ENCODE measurements around the gene MMAB.

The MMAB gene

DNA sequence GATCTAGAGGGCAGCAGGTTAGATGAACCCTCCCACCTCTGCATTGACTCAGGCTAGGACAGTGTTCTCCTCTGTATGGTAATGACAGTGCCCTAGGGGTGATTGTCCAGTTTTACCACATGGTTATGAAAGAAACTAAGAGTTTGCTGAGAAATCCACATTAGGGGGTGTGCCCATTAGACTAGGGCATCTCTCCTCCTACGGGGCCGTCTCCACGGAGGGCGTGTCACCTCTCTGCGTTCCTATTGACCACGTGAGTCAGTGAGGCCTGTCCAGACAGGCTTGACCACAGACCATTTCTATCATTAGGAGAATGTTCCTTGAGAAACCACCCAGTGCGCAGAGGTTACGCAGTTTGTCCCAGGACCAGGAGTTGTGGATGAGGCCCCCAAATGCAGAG is 8.6 kb upstream of the MMAB start:
- DNase-seq = no peak

DNA sequence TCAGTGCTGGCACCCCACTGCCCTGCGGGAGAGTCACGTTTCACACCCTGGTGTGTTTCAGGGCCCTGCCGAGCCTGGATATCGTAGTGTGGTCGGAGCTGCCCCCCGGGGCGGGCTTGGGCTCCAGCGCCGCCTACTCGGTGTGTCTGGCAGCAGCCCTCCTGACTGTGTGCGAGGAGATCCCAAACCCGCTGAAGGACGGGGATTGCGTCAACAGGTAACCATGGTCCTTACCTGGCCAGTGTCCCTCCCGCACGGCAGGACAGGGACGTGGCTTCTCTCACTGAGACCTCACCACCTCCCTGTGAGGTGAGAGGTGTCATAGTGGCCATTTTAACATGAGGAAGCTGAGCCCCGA is 8.0 kb upstream of the MMAB start:
- DNase-seq = no peak

DNA sequence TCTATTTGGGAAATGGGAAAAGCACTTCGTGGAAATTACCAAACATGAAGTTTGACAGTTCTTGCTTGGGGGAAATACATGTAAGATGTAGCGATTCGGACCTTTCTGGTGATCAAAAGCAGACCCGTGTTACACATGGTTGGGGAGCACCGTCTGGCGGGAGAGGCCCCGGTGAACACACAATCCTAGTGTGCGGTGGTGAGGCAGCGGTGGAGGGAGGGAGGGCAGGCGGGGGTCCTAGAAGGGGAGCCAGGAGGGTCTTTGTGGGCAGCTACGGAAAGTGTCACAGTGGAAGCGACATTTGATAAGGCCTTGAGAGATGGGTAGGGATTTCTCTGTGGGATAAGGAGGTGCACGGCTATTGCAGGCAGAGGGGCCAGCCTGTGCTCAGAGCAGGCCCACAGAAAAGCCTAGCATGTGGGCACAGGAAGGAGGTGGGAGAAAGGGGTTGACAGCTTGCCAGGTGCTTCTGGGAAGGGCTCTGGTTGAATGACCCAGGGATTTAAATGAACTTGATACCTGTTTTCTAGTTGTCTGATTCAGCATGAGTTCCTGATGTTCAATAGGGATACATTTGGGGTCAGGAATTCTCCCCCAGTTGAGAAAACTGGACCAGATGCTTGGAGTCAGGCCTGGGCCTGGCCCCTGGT is 7.5 kb upstream of the MMAB start:
- DNase-seq = no peak

DNA sequence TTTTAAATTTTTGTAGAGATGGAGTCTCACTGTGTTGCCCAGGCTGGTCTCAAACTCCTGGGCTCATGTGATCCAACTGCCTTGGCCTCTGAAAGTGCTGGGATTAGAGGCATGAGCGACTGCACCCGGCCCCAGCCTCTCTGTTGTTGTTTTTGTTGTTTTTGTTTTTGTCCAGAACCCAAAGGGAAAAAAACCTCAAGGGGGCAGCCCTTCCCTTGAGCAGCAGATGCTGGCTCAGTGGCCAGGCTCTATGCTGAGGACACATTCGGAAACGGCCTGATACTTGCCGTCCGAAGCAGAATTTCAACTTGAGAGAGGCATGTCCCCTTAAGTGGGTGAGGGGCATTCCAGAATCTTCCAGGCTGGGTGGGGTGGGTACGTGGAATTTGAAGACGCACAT is 7.0 kb upstream of the MMAB start:
- no peak for DNase-seq

DNA sequence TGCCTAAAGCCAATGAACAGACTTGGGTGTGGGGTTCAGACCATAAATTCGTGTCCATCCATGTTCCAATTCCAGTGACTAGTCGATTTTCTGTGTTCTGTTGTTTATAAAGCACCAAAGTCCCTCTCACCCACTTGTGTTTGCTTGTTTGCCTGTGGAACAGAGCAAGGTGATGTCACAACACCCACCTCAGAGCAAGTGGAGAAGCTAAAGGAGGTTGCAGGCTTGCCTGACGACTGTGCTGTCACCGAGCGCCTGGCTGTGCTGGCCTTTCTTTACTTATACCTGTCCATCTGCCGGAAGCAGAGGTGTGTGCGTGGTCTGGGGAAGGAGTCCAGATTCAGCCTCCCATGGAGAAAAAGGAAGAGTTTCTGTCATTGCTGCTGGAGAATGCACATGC is 6.3 kb upstream of the MMAB start:
- no peak for DNase-seq

DNA sequence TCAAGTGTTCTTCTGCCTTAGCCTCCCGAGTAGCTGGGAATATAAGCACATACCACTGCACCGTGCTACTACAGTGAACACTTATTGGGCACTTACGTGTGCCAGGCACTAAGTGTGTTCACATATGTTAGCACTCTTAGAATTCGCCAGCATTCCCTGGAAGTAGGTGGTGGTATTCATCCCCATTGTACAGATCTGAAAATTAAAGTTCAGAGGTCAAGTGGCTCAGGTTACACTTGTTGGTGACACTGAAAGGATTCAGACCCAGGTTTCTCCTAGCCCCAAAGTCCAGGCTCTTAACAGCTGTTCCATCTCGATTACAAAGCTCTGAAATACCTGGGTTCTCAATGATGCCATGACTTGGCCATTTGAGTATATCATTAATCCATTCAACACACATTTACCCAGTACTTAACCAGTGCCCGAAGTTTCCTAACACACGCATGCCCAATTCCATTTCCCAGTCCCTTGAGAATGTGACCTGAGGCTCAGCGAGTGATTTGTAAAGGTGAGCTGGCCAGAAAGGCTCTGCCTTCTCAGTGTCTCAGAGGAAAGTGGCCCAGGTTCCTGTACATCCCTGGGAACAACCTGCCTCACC is 5.1 kb upstream of the MMAB start:
- DNase-seq = no peak

DNA sequence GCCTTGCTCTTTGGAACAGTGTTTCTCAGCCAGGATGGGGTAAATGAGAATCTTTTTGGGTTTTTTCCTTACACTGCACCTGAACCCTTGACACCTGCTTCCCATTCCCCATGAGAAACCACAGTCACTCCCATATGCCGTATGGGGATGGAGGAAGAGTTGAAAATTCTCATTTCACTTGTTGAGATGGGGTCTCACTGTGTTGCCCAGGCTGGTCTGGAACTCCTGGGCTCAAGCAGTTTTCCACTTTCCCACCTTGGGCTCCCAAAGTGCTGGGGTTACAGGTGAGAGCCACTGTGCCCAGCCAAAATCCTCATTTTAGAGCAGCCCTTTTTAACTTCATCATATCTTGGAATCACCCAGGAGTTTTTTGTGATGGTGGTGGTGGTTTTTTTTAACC is 4.0 kb upstream of the MMAB start:
- no peak for DNase-seq

DNA sequence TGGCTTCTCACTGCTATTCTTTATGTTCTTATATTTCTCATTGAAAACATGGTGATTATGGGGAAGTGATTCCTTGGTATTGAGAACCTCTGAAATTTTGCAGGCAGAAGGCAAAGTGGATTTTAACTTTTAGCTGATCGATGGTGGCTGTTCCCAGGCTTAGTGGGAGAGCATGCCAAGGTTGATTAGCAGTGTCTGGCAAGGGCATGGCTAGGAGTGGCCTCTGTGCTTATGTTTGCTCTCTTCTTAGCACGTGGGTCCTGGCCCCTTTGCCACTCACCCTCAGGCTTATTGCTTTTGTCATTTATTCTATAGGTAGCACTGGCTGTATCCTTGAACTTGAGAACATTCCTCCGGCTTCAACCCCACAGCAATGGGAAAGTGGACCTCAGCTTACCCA is 2.4 kb upstream of the MMAB start:
- no peak for DNase-seq

DNA sequence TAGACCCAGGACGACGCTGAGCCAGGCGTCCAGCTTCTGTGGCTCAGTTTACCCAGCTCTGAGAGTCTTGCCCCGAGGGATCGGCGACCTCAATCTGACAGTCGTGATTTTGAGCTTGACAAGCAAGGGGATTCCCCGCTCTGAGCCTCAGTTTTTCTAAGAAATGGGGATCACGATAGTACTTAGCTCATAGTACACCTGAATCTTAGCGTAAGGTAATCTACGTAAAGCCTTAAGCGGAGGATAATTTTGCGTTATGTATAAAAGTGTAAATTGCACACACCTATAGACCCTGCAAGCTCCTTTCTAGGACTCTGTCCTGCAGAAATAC is 575 bp upstream of the MMAB start:
- DNase-seq = no peak

DNA sequence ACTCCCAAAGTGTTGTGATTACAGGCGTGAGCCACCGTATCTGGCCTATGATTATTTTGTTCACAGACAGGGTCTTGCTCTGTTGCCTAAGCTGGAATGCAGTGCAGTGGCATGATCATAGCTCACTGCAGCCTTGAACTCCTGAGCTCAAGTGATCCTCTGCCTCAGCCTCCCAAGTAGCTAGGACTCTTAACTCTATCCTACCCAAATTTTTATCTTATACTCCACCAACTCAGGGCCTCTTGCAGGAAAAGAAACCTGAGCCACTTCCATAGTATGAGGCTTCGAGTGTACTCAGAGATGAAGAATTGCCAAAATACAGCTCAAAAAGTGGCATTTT is 828 bp downstream of the MMAB start:
- no peak for DNase-seq

DNA sequence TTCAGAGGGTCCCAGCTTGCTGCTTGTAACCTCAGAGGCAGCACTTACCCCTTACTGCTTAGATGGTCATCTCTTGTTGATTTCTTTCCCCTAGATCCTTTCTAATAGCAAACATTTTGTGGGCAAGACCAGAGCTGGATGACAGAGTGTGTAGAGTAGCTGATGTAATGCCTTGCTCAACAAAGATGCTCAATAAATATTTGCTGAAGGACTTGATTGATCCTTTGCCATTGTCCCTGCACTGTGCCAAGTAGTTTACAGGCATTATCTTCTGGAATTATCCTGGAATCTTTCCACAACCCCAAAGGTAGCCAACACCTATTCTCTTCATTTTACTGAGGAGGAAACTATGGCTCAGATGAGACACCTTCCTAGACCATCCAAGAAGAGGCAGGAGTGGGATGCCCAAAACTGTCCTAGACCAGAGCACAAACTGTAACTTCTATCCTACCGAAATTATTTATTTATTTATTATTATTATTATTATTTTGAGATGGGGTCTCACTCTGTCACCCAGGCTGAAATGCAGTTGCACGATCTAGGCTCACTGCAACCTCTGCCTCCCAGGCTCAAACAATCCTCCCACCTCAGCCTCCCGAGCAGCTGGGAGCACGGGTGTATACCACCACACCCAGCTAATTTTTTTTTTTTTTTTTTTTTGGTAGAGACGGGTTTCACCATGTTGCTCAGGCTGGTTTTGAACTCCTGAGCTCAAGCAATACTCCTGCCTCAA is 1.4 kb downstream of the MMAB start:
- no peak for DNase-seq

DNA sequence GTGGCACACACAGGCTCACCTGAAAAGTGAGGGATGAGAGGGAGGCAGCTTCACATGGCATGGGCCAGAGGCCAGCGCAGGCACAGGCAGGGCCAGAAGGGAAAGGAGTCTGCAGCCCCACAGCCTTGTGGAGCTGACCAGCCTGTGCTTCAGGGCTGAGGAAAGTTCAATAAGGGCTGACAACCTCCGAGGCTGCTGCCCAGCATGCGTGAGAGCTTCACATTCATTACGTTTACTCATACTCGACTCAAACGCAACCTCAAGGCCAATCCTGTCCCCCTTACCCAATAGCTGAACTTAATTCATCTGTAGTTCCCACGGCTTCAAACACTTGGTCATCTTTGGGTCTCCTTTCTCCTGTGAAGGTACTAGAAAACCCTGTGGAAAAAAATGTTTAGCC is 4.8 kb downstream of the MMAB start:
- no peak for DNase-seq

DNA sequence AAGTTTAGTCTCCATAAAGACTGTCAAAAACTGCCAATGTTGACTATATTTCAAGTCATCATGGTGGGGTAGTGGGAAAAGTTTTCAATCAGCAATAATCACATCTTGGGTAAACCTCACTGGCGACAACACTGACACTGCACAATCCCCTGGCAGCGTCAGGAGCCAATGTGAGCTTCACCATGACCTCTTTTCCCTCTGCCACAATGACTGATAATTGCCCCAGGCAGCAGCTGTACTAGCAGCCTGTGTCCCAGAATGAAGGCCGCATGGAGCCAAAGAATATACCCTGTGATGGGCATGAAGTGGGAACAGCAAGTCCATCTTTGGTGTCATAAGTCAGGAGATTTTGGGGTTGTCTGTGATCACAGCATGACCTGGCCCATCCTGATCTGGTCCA is 5.3 kb downstream of the MMAB start:
- DNase-seq = no peak

DNA sequence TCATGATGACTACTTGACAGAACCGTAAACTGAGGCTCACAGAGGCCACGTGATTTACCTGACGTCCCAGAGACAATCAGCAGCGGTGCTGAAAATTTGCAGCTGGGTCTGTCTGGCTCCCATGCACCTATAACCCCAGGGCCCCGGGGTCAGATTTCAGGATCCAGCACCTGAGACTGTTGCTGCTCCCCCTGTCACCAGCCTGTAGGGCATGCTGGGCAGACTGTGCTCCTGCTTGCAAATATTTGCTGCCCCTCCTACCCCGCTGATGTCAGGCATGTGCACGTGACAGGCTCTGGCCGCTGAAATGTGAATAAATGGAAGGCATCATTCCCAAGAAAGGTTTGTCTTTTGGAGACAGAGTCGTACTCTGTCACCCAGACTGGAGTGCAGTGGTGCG is 6.0 kb downstream of the MMAB start:
- no peak for DNase-seq

DNA sequence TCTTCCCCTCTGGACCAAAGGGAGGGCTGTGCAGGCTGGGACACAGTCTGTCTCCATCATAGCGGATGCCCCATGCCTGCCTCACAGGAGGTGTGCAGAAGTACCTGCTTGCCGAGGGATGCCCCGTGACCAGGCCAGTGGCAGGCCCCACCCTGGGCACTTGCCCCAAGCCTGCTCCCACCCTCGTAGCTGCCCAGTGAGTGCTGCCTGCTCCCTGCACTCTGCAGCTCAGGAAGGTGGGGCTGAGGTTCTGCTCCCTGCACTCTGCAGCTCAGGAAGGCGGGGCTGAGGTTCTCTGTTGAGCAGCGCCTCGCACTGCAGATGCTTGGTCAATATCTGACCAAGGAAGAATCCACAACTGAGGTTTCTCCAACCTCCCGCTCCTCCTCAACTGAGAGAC is 6.9 kb downstream of the MMAB start:
- no peak for DNase-seq

DNA sequence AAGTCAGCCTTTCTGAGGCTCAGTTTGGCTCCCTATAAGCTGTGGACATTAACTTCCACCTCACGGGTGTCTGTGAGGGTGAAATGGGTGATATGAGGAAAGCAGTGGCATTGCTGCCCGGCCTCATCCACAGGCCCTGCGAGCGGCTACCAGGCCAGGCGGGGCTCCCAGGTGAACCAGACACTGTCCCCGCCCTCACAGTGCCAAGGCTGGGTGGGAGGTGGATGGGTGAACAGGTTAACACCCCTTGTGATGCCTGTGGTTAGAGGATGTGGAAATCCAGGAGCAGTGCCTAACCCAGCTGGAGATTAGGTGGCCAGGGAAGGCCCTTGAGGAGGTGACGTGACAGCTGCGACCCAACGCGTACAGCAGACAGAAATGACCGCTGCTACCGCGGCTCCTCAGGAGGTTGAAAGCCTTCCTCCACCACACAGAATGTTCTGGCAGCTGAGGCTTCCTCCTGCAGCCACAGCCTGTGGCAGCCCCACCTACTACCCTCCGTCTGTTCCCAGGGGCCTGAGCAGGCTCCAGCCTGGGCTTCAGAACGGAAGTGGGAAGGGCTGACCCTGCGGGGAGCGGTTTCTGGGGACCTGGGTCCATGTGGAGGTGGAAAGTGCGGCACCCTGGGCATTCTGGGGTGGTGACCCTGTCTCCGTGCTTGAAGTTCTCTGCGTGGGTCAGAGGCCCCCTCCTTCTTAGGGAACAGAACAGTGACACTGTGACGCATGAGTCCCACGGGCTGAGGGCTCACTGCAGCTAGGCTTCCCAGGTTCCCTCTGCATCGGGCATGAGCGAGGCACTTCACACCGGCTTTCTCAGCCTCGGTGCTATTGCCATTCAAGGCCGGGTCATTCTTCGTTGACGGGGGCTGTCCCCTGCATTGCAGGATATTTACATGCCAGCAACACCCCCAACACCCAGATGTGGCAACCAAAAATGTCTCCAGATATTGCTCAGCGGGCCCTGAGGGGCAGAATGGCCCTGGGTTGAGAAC is 9.7 kb downstream of the MMAB start:
- no peak for DNase-seq

DNA sequence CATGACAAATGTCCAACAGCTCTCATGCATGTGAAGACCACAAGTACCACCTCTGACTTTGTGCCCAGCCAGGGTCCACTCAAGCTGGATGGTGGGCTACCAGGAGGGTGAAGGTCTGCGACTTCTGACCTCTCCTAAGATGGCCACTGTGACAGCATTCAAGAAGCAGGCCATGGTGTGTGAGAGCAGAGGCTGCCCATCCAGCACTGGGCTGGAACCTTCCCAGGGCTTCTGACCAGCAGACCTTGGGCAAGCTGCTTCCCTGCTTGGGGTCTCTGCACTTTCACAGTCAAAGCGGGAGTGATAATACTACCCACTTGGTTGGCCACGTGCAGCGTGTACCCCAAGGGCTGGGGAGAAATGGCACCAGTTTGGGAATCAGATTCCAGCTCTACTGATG is 10.4 kb downstream of the MMAB start:
- no peak for DNase-seq

DNA sequence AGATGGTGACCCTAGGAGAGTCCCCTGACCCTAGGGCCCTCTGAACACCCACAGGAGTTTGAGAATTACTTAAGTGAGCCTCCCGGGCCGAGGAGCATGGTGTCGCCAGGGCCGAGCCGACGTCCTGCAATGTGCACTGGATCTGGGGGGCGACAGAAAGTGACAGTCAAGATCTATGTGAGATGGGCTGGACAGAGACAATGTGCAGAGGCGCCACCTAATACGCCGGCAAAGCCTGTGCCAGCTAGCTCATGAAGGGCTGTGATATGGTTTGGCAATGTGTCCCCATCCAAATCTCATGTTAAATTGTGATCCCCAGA is 11.6 kb downstream of the MMAB start:
- DNase-seq = no peak

DNA sequence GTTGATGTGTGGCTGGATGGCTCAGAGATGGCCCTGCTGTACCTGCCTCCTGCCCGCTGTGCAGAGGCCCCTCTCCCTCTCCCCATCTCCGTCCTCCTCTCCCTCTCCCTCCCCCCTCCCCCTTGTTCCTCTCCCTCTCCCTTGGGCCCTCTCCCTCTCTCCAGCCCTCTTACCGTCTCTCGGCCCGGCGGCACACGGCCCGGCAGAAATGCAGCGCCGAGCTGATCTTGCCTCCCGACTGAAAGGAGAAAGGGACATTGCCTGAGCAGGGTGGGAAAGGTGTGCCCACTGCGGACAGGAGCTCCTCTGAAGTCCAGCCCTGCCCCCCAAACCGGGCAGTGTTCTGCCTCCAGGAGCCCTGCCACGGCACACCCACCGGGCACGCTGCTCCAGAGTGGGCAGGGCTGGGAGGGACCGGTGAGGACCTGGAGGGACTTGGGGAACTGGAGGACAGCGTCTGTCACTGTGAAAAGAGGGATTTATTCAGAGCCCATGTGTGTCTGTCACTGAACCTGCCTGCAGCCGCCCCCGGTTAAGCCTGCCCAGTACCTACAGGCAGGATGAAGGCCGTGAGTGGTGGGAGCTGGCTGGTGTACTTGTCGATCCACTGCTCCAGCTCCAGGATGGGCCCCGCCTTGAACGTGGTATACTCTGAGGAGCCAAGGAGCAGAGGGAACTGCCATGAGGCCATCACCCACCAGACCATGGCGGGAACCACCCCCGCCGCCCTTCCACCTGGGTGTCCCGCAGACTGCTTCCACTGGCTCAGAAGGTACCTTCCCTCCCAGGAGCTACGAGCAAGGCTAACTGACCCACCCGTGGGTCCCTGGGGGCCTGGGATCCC is 12.2 kb downstream of the MMAB start:
- DNase-seq = no peak

DNA sequence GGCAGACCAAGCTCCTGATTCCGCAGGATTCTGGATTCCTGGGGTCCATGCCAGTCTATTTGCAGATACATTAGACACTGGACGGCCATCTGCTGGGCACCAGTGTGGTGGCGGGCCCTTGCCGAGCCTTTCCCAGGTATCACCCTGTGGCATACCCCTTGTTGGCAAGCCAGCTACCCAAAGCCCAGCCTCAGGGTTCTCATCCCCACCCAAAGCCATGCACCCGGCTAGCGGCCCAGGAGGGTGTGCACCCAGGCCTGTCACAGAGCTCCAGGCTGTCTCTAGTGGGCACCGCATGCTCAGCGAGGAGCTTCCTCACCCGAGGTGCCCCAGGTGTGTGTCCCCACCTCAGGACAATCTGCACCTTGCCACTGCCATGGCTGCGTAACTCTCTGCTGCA is 13.7 kb downstream of the MMAB start:
- DNase-seq = no peak

DNA sequence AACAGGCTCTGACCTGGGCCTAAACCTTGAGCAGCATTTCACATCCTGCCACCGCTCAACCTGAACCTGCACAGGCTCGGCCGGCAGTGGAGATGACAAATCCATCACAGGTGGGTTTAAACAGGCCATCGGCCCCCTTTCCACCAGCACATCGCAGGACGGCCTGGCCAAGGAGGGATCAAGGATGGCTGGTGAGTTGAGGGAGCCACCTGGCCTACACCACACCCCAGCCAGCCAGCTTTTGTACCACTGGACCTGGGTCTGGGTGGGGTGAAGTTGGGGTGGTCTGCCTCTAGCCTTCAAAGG is 14.2 kb downstream of the MMAB start:
- no peak for DNase-seq

DNA sequence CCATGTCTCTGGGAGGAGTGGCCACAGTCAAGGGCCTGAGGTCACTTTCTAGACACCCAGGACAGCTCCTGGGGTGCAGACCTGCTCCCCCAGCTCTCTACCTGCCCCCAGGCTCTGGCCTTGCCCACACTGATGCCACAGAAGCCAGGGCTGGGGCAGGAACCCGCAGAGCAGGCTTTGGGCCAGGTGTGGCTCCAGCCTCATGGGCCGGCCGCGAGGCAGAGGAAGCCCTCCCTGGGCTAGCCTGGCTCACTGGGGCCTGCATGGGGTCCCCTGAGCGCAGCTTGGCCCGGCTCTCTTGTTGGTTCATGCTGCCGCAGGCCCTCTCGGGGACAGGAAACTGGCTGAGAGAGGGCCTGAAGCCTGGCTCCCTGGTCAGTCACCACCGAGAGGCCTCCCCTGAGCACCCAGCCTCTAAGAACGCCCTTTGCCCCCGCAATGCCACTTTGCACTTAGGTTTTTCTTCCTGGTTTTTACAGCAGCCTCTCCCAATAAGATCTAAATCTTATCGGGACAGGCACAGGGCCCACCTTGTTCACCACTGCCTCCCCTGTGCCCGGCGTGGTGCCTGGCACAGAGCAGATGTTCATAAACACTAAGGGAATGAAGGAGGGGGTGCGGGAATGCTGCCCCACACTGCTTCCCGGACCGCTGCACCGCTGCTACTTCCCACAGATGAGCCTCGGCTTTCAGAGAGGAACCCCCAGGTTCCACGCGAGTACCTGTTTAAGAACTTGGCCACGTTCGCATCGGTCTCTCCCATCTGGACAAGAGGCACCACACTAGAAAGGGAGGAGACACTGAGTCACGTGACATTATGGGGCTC is 14.7 kb downstream of the MMAB start:
- DNase-seq = no peak
